ENCODE results near the gene ARHGAP18.

Gene ARHGAP18

GRCh38 chr6:129725341-129725740, 15.4 kb upstream of the ARHGAP18 start:
- no peak for DNase-seq (ENCODE audit: low read depth)

- DNase-seq (ENCODE audit: low read depth), result no peak
Measured at GRCh38 chr6:129719692-129720091, 9.7 kb upstream of the ARHGAP18 start.

GRCh38 chr6:129717277-129717676, 7.3 kb upstream of the ARHGAP18 start:
- DNase-seq (ENCODE audit: low read depth), result no peak

GRCh38 chr6:129713806-129714333, 3.9 kb upstream of the ARHGAP18 start:
- no peak for DNase-seq (ENCODE audit: low read depth)

- no peak for DNase-seq (ENCODE audit: low read depth)
Measured at GRCh38 chr6:129711271-129711631, 1.3 kb upstream of the ARHGAP18 start.

- DNase-seq (ENCODE audit: low read depth), result no peak
Measured at GRCh38 chr6:129710450-129711270, 683 bp upstream of the ARHGAP18 start.

- no peak for DNase-seq (ENCODE audit: low read depth)
Measured at GRCh38 chr6:129709196-129709768, 695 bp downstream of the ARHGAP18 start.

GRCh38 chr6:129708496-129709195, 1.3 kb downstream of the ARHGAP18 start:
- no peak for DNase-seq (ENCODE audit: low read depth)

- DNase-seq (ENCODE audit: low read depth), result no peak
Measured at GRCh38 chr6:129707882-129708495, 2.0 kb downstream of the ARHGAP18 start.

- no peak for DNase-seq (ENCODE audit: low read depth)
Measured at GRCh38 chr6:129707028-129707427, 2.9 kb downstream of the ARHGAP18 start.

- no peak for DNase-seq (ENCODE audit: low read depth)
Measured at GRCh38 chr6:129705212-129705611, 4.8 kb downstream of the ARHGAP18 start.

- no peak for DNase-seq (ENCODE audit: low read depth)
Measured at GRCh38 chr6:129704708-129705107, 5.3 kb downstream of the ARHGAP18 start.

- DNase-seq (ENCODE audit: low read depth), result no peak
Measured at GRCh38 chr6:129701721-129702455, 8.1 kb downstream of the ARHGAP18 start.

GRCh38 chr6:129700666-129701065, 9.3 kb downstream of the ARHGAP18 start:
- DNase-seq (ENCODE audit: low read depth), result no peak

- no peak for DNase-seq (ENCODE audit: low read depth)
Measured at GRCh38 chr6:129699659-129700058, 10.3 kb downstream of the ARHGAP18 start.

- DNase-seq (ENCODE audit: low read depth), result no peak
Measured at GRCh38 chr6:129698430-129698829, 11.5 kb downstream of the ARHGAP18 start.

- DNase-seq (ENCODE audit: low read depth), result no peak
Measured at GRCh38 chr6:129697788-129698187, 12.2 kb downstream of the ARHGAP18 start.

- DNase-seq (ENCODE audit: low read depth), result no peak
Measured at GRCh38 chr6:129696843-129697242, 13.1 kb downstream of the ARHGAP18 start.

GRCh38 chr6:129696028-129696418, 14.0 kb downstream of the ARHGAP18 start:
- DNase-seq (ENCODE audit: low read depth), result no peak

GRCh38 chr6:129695373-129696027, 14.5 kb downstream of the ARHGAP18 start:
- no peak for DNase-seq (ENCODE audit: low read depth)

- no peak for DNase-seq (ENCODE audit: low read depth)
Measured at GRCh38 chr6:129694036-129694435, 15.9 kb downstream of the ARHGAP18 start.
